Endodermal cell (in vitro differentiated cells): ENCODE data around the gene ALOX5AP. TPM values are rescaled to one million over a fixed set of nuclear protein-coding genes. Genes with fewer than 3 reads are reported as not detected.

Experiments
- DNase-seq: peaks from one replicate; pipeline ENCODE4 v3.0.0-alpha.2; 2017
- H3K27ac ChIP-seq: 2 replicates; pipeline ENCODE4 v1.5.1; 2013; ENCODE audit warnings: mild to moderate bottlenecking, low read depth, low read length, moderate library complexity
- H3K27me3 ChIP-seq: 2 replicates; pipeline ENCODE4 v1.6.1; 2013; ENCODE audit warnings: mild to moderate bottlenecking, low read length, moderate library complexity; ENCODE audit not compliant: insufficient read depth, control insufficient read depth, poor library complexity, severe bottlenecking
- H3K36me3 ChIP-seq: 2 replicates; pipeline ENCODE4 v1.7.0; 2013; ENCODE audit warnings: mild to moderate bottlenecking, low read length, moderate library complexity; ENCODE audit not compliant: control insufficient read depth, insufficient read depth
- H3K4me1 ChIP-seq: one replicate; pipeline ENCODE4 v1.7.0; 2013; ENCODE audit warnings: low read length; ENCODE audit not compliant: control insufficient read depth, insufficient read depth
- H3K4me3 ChIP-seq: 2 replicates; pipeline ENCODE4 v1.5.1; 2013; ENCODE audit warnings: mild to moderate bottlenecking, low read length, moderate library complexity
- H3K9ac ChIP-seq: 2 replicates; pipeline ENCODE4 v1.6.1; 2013; ENCODE audit warnings: mild to moderate bottlenecking, low read length, moderate library complexity; ENCODE audit not compliant: poor library complexity, severe bottlenecking; ENCODE audit errors: extremely low read depth
- H3K9me3 ChIP-seq: 2 replicates; pipeline ENCODE4 v1.6.1; 2013; ENCODE audit warnings: mild to moderate bottlenecking, low read length, moderate library complexity; ENCODE audit not compliant: control insufficient read depth
- H3K27ac Mint-ChIP-seq: 2 replicates; pipeline ENCODE4 v1.8.0; 2020; ENCODE audit warnings: mixed read lengths
- H3K27me3 Mint-ChIP-seq: 2 replicates; pipeline ENCODE4 v1.8.0; 2021; ENCODE audit warnings: mild to moderate bottlenecking, mixed read lengths; ENCODE audit not compliant: insufficient read depth
- H3K36me3 Mint-ChIP-seq: 2 replicates; pipeline ENCODE4 v1.8.0; 2020; ENCODE audit warnings: low read depth, mixed read lengths
- H3K4me1 Mint-ChIP-seq: 2 replicates; pipeline ENCODE4 v1.8.0; 2020; ENCODE audit warnings: mixed read lengths
- H3K4me3 Mint-ChIP-seq: 2 replicates; pipeline ENCODE4 v1.8.0; 2020; ENCODE audit warnings: mild to moderate bottlenecking, moderate library complexity, mixed read lengths
- H3K9me3 Mint-ChIP-seq: 2 replicates; pipeline ENCODE4 v1.8.0; 2020; ENCODE audit warnings: mild to moderate bottlenecking, mixed read lengths
- WGBS, 2 experiments: methylation state at CpG; one replicate each; pipeline versions ENCODE4 v1.1.5 to v1.1.7; 2013; ENCODE audit warnings: missing lambda C conversion rate in 2 of 2, mixed read lengths in 1 of 2; ENCODE audit not compliant: insufficient coverage in 1 of 2, insufficient read length in 1 of 2; 5-methylcytosine and 5-hydroxymethylcytosine counted together
- total RNA-seq, 2 donors: library from RNA; stranded (reverse); fragmentation: NEBNext Ultra II Directional in 1 of 2; extraction: Animal tissue kit (Norgen Biotek cat#: 25700) in 1 of 2; gene quantifications; 2 replicates in 1 of 2; 3 replicates in 1 of 2; pipeline ENCODE4 v1.2.1, GENCODE V29; 2021
- TF ChIP-seq, protein P1 (sequence below): fragments of 200-600 bp; sonication (generic); conservative IDR thresholded peaks from 2 replicates; pipeline ENCODE4 v1.5.0; 2021; ENCODE audit warnings: antibody characterized with exemption, mild to moderate bottlenecking

The ALOX5AP gene
- total RNA-seq, 2 donors from 2014 or later, result not detected

DNA sequence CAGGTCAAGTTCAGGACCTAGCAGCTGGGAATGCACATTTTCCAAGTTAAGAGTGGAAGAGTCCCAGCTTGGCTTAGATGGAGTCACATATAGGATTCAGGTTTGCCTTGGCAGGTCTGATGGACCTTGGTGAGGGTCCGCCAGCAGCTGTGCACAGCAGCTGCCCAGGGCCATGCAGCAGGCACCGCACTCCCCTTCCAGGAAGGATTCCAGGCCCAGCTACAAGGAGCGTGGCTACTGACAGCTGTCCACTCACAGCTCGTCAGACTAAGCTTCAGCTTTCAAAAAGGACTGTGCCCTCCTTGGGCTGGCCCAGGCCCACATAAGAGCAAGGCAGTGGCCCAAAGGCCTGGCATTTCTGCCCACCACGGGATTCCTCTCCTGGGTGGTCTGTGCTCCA, 68.4 kb downstream of the ALOX5AP start:
- Mint-ChIP-seq H3K27me3 (peaks cover 6% of the 10 kb centered on the region), H3K4me3 (no peak overlapping the region), H3K27ac (no peak overlapping the region), H3K4me1 (peaks cover 19% of the 10 kb centered on the region), H3K9me3 (no peaks in the 10 kb centered on the region), H3K36me3 (no peaks in the 10 kb centered on the region)
- DNase-seq, result no peak
- no peak overlapping the region for H3K4me3 ChIP-seq
- no peaks in the 10 kb centered on the region for H3K27me3 ChIP-seq
- H3K9ac ChIP-seq, result no peak overlapping the region
- no peaks in the 10 kb centered on the region for H3K9me3 ChIP-seq
- H3K4me1 ChIP-seq, result peaks cover 5% of the 10 kb centered on the region
- 93 to 96% methylated on average over 3 to 5 of the region's 5 CpGs for WGBS, 2 experiments
- H3K27ac ChIP-seq, result no peak overlapping the region
- TF ChIP-seq, protein P1, sequence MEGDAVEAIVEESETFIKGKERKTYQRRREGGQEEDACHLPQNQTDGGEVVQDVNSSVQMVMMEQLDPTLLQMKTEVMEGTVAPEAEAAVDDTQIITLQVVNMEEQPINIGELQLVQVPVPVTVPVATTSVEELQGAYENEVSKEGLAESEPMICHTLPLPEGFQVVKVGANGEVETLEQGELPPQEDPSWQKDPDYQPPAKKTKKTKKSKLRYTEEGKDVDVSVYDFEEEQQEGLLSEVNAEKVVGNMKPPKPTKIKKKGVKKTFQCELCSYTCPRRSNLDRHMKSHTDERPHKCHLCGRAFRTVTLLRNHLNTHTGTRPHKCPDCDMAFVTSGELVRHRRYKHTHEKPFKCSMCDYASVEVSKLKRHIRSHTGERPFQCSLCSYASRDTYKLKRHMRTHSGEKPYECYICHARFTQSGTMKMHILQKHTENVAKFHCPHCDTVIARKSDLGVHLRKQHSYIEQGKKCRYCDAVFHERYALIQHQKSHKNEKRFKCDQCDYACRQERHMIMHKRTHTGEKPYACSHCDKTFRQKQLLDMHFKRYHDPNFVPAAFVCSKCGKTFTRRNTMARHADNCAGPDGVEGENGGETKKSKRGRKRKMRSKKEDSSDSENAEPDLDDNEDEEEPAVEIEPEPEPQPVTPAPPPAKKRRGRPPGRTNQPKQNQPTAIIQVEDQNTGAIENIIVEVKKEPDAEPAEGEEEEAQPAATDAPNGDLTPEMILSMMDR, result no peak
- H3K36me3 ChIP-seq, result no peaks in the 10 kb centered on the region

DNA sequence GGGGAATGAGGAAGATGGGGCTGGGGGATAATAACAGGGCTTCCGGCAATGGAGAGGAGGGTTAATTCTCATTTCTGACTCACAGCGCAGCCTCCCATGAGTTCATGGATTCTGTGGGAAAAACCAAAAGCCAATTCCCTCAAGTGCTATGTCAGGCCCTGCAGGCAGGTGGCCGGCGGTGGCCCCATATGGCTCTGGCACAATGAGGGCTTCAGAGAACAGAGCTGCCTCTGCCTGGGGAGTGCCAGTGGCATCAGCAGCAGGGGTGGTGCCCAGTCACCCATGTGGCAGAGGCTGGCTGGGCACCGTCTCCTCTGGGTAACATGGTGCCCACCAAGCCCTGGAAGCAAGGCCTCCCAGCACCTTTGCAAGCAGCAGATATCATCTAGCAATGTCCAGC, 69.1 kb downstream of the ALOX5AP start:
- Histone ChIP-seq H3K27ac (no peak overlapping the region), H3K4me1 (peaks cover under 1% of the 10 kb centered on the region), H3K4me3 (no peak overlapping the region), H3K9ac (no peak overlapping the region), H3K36me3 (no peaks in the 10 kb centered on the region), H3K9me3 (no peaks in the 10 kb centered on the region), H3K27me3 (no peaks in the 10 kb centered on the region)
- Mint-ChIP-seq H3K4me3 (no peak overlapping the region), H3K4me1 (peaks cover 11% of the 10 kb centered on the region), H3K36me3 (no peaks in the 10 kb centered on the region), H3K27me3 (peaks cover 6% of the 10 kb centered on the region), H3K9me3 (no peaks in the 10 kb centered on the region), H3K27ac (no peak overlapping the region)
- DNase-seq, result no peak
- 89 to 91% methylated on average over 3 to 5 of the region's 5 CpGs for WGBS, 2 experiments
- TF ChIP-seq, protein P1, result peak; percentile 71

DNA sequence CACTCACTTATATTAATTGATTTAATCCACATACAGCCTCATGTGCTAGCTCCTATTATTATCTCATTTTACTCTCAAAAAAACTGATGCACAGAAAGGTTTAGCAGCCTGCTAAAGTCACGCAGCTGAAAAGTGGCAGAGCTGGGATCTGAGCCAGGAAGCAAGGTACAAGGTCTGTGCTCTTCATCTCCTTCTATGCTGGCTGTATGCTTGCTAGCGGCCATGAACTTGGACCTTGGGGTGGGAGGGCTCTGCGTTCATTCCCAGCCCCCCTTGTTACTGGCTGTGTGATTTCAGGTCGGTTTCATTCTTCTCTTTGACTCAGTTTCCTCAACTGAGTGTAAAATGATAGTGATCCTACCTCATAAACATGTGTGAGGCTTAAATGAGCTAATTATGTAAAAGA, 69.8 kb downstream of the ALOX5AP start:
- H3K9me3 ChIP-seq, result no peaks in the 10 kb centered on the region
- no peaks in the 10 kb centered on the region for H3K36me3 Mint-ChIP-seq
- H3K9me3 Mint-ChIP-seq, result no peaks in the 10 kb centered on the region
- H3K4me3 Mint-ChIP-seq, result no peak overlapping the region
- H3K4me1 ChIP-seq, result no peaks in the 10 kb centered on the region
- H3K9ac ChIP-seq, result no peak overlapping the region
- TF ChIP-seq, protein P1, result no peak
- no peak overlapping the region for H3K27ac ChIP-seq
- peaks cover 6% of the 10 kb centered on the region for H3K27me3 Mint-ChIP-seq
- H3K27ac Mint-ChIP-seq, result no peak overlapping the region
- peaks cover 7% of the 10 kb centered on the region for H3K4me1 Mint-ChIP-seq
- DNase-seq, result no peak
- H3K4me3 ChIP-seq, result no peak overlapping the region
- no peaks in the 10 kb centered on the region for H3K27me3 ChIP-seq
- no peaks in the 10 kb centered on the region for H3K36me3 ChIP-seq
- WGBS, 2 experiments, result 89 to 93% methylated on average over 3 to 4 of the region's 4 CpGs
